HG02938 (cell line): ENCODE results near the gene DVL3.

Source experiments
- ATAC-seq: cut with Tn5 transposase; IDR thresholded peaks from one replicate; pipeline ENCODE4 v1.9.1; 2021; ENCODE audit warnings: mild to moderate bottlenecking, moderate library complexity; ENCODE audit not compliant: unreplicated experiment

The DVL3 gene

GRCh38 chr3:184209146-184209923, 54.2 kb downstream of the DVL3 start:
- no peak for ATAC-seq

- no peak for ATAC-seq
Observed at GRCh38 chr3:184211297-184211696, 56.1 kb downstream of the DVL3 start.

GRCh38 chr3:184211718-184212117, 56.5 kb downstream of the DVL3 start:
- no peak for ATAC-seq

- no peak for ATAC-seq
Observed at GRCh38 chr3:184218814-184219213, 63.6 kb downstream of the DVL3 start.

- ATAC-seq: no peak
Observed at GRCh38 chr3:184222521-184222920, 67.3 kb downstream of the DVL3 start.
